GM23248 (cell line): ENCODE measurements around the gene EDC4.

Experiments used
- EZH2 ChIP-seq: fragments of 200-600 bp; sonication (generic); IDR thresholded peaks from 2 replicates; pipeline ENCODE4 v1.6.1; 2018; ENCODE audit warnings: antibody characterized with exemption, mild to moderate bottlenecking; ENCODE audit not compliant: insufficient read depth, poor library complexity, severe bottlenecking
- EZH2phosphoT487 ChIP-seq: fragments of 200-600 bp; sonication (generic); IDR thresholded peaks from 2 replicates; pipeline ENCODE4 v1.6.1; 2018; ENCODE audit warnings: antibody characterized with exemption, moderate library complexity, mild to moderate bottlenecking, low read depth; ENCODE audit not compliant: insufficient read depth

- TF ChIP-seq EZH2, result no peak
- no peak for TF ChIP-seq EZH2phosphoT487
These were observed 7.1 kb downstream of the EDC4 start for GRCh38 chr16:67879936-67880335.
